Activated naive CD8-positive, alpha-beta T cell treated with anti-CD3 and anti-CD28 coated beads for 36 hours (primary cell): ENCODE results near the gene MYBPHL. TPM values are rescaled to one million over a fixed set of nuclear protein-coding genes. Genes with fewer than 3 reads are reported as not detected.

Experiments used
- DNase-seq: peaks from one replicate; pipeline ENCODE4 v3.0.0; 2021
- H3K27ac Mint-ChIP-seq: one replicate; pipeline ENCODE4 v1.8.0; 2022; ENCODE audit warnings: mild to moderate bottlenecking, moderate library complexity, mixed read lengths
- H3K27me3 Mint-ChIP-seq: one replicate; pipeline ENCODE4 v1.8.0; 2022; ENCODE audit warnings: mild to moderate bottlenecking, mixed read lengths
- H3K36me3 Mint-ChIP-seq: one replicate; pipeline ENCODE4 v1.8.0; 2021; ENCODE audit warnings: mild to moderate bottlenecking, mixed read lengths
- H3K4me1 Mint-ChIP-seq: one replicate; pipeline ENCODE4 v1.8.0; 2021; ENCODE audit warnings: mixed read lengths
- H3K4me3 Mint-ChIP-seq: one replicate; pipeline ENCODE4 v1.8.0; 2022; ENCODE audit warnings: mild to moderate bottlenecking, moderate library complexity, mixed read lengths
- H3K9me3 Mint-ChIP-seq: one replicate; pipeline ENCODE4 v1.8.0; 2022; ENCODE audit warnings: mixed read lengths
- total RNA-seq, 2 experiments: library from RNA; stranded (reverse); gene quantifications; one replicate each; pipeline ENCODE4 v1.2.3, GENCODE V29; 2021

The MYBPHL gene
- total RNA-seq, 2 experiments from 2014 or later: not detected

DNA sequence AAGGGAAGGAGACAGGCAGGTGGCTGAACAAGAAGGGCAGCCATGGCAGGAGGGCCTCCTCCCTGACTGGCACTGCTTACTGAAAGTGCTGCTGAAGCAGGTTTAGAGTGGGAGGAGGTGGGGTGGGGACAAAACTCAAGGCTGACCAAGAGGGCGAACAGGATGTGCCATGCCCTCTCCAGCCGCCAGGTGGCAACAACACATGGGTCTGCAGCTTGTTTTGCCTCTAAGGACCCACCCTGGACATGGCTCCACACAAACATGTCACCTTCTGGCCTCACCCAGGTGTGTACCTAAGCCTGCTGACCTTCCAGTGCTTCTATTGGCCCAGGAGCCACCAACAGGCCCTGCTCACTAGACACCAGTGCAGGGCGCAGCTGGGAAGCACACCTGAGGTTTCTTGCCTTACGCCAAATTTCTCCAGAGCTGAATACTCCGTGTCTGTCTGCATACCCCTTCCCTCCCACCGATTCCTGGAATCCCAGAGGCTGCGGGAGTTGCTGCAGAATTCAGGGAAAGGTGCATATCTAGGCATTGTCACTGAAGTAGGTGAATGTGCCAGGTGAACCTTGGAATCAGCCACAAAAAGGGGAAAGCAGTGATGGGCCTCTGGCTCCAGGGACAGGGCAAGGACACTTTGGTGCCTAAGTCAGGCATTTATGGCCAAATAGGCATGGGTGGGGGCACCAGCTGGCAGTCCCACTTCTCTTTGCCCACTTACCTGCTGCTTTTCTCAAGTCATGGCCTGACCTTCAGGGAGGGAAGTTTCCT, 29.2 kb downstream of the MYBPHL start:
- no peaks in the 10 kb centered on the region for H3K36me3 Mint-ChIP-seq
- peaks cover 12% of the 10 kb centered on the region for H3K4me1 Mint-ChIP-seq
- DNase-seq: peak; percentile 63
- H3K9me3 Mint-ChIP-seq: no peaks in the 10 kb centered on the region
- no peak overlapping the region for H3K4me3 Mint-ChIP-seq
- no peak overlapping the region for H3K27ac Mint-ChIP-seq
- no peaks in the 10 kb centered on the region for H3K27me3 Mint-ChIP-seq

DNA sequence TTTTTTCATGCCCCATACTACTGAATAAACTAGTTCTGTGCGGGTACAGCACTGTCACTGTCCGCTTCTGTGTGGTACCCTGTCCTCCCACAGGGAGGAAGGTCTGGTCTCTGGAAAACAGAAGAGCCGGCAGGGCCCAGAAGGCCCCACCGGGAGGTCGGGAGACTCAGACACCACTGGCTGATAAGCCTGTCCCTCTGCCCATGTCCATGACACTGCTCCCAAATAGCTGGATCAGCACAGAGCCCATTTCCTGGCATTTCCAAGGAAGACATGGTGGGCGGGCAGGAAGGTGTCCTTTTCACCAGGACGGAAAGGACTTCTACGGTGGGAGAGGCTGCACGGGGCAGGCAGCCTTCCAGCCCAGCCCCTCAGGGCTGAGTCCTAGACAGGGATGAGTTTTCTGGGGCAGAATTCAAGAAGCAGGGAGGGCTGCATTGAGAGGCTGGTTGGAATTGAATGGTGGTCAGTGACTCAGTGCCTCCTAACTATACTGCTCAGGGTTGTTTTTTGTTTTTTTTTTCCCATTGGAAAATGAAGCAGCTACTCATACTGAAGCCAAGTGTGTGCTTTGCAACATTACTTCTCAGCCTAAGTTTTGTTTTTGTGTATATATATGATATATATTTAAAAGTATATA, 31.0 kb downstream of the MYBPHL start:
- H3K36me3 Mint-ChIP-seq: no peaks in the 10 kb centered on the region
- peaks cover 7% of the 10 kb centered on the region for H3K4me1 Mint-ChIP-seq
- no peak overlapping the region for H3K27ac Mint-ChIP-seq
- no peak for DNase-seq
- H3K27me3 Mint-ChIP-seq: no peaks in the 10 kb centered on the region
- no peak overlapping the region for H3K4me3 Mint-ChIP-seq
- H3K9me3 Mint-ChIP-seq: no peaks in the 10 kb centered on the region

DNA sequence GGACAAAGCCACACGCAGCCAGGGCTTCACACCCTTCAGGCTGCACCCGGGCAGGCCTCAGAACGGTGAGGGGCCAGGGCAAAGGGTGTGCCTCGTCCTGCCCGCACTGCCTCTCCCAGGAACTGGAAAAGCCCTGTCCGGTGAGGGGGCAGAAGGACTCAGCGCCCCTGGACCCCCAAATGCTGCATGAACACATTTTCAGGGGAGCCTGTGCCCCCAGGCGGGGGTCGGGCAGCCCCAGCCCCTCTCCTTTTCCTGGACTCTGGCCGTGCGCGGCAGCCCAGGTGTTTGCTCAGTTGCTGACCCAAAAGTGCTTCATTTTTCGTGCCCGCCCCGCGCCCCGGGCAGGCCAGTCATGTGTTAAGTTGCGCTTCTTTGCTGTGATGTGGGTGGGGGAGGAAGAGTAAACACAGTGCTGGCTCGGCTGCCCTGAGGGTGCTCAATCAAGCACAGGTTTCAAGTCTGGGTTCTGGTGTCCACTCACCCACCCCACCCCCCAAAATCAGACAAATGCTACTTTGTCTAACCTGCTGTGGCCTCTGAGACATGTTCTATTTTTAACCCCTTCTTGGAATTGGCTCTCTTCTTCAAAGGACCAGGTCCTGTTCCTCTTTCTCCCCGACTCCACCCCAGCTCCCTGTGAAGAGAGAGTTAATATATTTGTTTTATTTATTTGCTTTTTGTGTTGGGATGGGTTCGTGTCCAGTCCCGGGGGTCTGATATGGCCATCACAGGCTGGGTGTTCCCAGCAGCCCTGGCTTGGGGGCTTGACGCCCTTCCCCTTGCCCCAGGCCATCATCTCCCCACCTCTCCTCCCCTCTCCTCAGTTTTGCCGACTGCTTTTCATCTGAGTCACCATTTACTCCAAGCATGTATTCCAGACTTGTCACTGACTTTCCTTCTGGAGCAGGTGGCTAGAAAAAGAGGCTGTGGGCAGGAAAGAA, 32.0 kb downstream of the MYBPHL start:
- H3K27ac Mint-ChIP-seq: no peak overlapping the region
- H3K36me3 Mint-ChIP-seq: no peaks in the 10 kb centered on the region
- peaks cover 7% of the 10 kb centered on the region for H3K4me1 Mint-ChIP-seq
- no peaks in the 10 kb centered on the region for H3K9me3 Mint-ChIP-seq
- H3K4me3 Mint-ChIP-seq: no peak overlapping the region
- DNase-seq: no peak
- H3K27me3 Mint-ChIP-seq: no peaks in the 10 kb centered on the region

DNA sequence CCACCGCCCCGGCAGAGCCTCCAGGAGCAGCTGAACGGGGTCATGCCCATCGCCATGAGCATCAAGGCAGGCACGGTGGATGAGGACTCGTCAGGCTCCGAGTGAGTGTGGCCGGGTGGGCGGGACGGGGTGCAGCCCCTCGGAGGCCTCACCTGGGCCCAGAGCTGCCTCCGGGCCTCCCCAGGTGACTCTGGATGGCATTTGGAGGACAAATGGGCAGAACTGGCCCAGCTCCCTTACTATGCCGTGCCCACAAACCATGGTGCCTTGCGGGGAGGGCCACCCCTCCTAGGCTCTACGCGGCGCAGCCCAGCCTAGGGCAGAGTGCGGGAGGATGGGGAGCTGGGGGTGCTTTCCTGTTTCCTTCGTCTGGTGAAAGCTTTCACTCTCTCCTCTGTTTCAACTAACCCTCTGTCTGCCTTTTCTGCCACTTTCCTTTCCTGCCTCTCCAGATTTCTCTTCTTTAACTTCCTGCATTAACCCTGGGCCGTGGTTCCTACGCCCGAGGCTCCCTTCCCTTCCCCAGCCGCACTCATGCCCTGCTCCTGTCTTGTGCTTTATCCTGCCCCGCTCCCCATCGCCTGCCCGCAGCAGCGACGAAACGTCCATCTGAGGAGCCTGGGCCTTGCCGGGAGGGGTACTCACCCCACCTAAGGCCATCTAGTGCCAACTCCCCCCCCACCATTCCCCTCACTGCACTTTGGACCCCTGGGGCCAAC, 33.1 kb downstream of the MYBPHL start:
- no peaks in the 10 kb centered on the region for H3K27me3 Mint-ChIP-seq
- no peaks in the 10 kb centered on the region for H3K36me3 Mint-ChIP-seq
- H3K27ac Mint-ChIP-seq: no peak overlapping the region
- peaks cover 7% of the 10 kb centered on the region for H3K4me1 Mint-ChIP-seq
- H3K4me3 Mint-ChIP-seq: no peak overlapping the region
- no peak for DNase-seq
- H3K9me3 Mint-ChIP-seq: no peaks in the 10 kb centered on the region

DNA sequence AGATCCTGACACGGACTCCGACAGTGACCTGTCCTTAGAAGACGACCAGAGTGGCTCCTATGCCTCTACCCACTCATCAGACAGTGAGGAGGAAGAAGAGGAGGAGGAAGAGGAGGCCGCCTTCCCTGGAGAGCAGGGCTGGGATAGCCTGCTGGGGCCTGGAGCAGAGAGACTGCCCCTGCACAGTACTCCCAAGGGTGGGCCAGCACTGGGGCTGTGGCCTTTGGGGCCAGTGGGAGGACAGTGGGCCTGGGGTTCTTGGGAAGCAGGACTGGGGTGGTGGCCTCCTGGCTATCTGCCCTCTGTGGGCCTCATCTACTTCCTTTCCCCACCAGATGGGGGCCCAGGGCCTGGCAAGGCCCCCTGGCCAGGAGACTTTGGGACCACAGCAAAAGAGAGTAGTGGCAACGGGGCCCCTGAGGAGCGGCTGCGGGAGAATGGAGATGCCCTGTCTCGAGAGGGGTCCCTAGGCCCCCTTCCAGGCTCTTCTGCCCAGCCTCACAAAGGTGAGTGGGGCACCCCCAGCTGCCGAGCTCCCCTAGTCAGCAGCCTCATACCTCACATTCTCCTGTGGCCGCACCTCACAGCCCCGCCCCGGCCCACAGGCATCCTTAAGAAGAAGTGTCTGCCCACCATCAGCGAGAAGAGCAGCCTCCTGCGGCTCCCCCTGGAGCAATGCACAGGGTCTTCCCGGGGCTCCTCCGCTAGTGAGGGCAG, 33.8 kb downstream of the MYBPHL start:
- Mint-ChIP-seq H3K4me1 (peaks cover 7% of the 10 kb centered on the region), H3K27me3 (no peaks in the 10 kb centered on the region), H3K4me3 (no peak overlapping the region), H3K9me3 (no peaks in the 10 kb centered on the region), H3K36me3 (no peaks in the 10 kb centered on the region), H3K27ac (no peak overlapping the region)
- no peak for DNase-seq

DNA sequence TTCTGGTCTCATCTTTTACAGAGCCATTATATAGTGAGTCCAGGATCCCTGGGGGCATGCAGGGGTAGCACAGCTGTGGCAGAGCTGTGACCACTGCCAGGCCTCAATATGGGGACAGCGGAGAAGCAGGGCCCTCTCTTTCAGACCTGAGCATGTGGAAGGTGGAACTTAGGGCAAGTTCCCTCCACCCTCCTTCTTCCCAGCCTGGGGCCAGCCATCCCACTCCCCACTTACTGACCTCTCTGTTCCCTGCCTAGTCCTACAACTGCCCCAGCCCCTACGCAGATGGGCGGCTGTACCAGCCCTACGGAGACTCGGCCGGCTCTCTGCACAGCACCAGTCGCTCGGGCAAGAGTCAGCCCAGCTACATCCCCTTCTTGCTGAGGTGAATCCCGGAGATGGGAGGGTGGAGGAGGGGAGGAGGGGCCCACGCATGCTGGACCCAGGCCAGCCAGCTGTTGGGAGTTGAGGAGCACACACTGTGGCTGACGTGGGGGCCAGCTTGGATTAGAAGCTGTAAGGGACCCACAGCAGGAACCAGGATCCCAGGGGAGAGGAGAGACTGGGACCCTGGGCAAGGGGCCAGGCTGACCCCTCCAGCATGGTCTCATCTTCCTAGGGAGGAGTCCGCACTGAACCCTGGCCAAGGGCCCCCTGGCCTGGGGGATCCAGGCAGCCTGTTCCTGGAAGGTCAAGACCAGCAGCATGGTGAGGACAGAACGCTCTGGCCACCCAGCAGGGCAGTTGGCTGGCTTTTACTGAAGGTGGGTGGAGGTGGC, 34.6 kb downstream of the MYBPHL start:
- Mint-ChIP-seq H3K27me3 (no peaks in the 10 kb centered on the region), H3K27ac (no peak overlapping the region)

DNA sequence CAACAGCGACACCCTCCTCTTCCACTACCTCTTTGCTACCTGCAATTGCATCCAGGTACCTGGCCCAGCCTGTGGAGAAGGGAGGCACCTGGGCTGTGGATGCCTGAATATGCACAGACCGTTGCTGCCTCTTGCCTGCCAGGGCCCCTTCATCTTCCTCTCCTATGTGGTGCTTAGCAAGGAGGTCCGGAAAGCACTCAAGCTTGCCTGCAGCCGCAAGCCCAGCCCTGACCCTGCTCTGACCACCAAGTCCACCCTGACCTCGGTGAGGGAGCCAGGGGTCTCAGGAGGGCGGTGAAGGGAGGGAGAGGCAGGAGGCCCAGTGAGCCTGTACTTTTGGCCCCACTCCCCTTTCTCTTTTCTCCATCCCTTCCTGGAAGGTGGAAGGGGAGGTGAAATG, 35.4 kb downstream of the MYBPHL start:
- no peak overlapping the region for H3K4me3 Mint-ChIP-seq
- H3K36me3 Mint-ChIP-seq: no peaks in the 10 kb centered on the region
- H3K27ac Mint-ChIP-seq: no peak overlapping the region
- H3K27me3 Mint-ChIP-seq: no peaks in the 10 kb centered on the region
- peaks cover 3% of the 10 kb centered on the region for H3K4me1 Mint-ChIP-seq
- DNase-seq: no peak
- H3K9me3 Mint-ChIP-seq: no peaks in the 10 kb centered on the region

More for the DNA sequence above, 34.6 kb downstream of the MYBPHL start:
- DNase-seq: no peak
- Mint-ChIP-seq H3K4me3 (no peak overlapping the region), H3K4me1 (peaks cover 5% of the 10 kb centered on the region), H3K9me3 (no peaks in the 10 kb centered on the region), H3K36me3 (no peaks in the 10 kb centered on the region)

DNA sequence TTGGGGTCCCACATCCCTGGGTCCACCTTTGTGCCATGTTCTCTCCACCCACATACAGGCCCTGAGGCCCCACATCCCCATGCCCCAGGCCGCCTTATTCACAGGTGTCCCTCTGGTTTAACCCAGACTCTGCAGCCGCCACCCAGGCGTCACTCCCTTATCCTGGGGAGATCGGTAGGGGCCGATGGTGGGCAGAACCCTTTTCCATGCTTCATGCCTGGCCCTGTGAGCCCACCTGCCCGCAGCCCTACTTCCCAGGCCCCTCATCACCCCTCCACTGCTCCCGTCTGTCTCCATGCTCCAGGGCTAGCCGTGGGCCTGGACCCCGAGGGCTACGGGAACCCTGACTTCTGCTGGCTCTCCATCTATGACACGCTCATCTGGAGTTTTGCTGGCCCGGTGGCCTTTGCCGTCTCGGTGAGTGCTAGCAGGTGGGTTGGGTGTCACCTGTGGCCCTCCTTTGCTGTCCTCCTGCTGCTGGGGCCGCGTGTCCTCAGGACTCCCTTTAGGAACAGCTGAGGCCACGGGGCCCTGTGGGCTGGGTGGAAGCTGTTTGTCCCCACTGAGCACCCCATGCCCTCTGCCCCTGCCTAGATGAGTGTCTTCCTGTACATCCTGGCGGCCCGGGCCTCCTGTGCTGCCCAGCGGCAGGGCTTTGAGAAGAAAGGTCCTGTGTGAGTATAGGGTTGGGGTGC, 36.0 kb downstream of the MYBPHL start:
- DNase-seq: no peak
- Mint-ChIP-seq H3K27me3 (no peaks in the 10 kb centered on the region), H3K36me3 (no peaks in the 10 kb centered on the region), H3K27ac (no peak overlapping the region), H3K4me3 (no peak overlapping the region), H3K9me3 (no peaks in the 10 kb centered on the region), H3K4me1 (peaks cover 3% of the 10 kb centered on the region)

DNA sequence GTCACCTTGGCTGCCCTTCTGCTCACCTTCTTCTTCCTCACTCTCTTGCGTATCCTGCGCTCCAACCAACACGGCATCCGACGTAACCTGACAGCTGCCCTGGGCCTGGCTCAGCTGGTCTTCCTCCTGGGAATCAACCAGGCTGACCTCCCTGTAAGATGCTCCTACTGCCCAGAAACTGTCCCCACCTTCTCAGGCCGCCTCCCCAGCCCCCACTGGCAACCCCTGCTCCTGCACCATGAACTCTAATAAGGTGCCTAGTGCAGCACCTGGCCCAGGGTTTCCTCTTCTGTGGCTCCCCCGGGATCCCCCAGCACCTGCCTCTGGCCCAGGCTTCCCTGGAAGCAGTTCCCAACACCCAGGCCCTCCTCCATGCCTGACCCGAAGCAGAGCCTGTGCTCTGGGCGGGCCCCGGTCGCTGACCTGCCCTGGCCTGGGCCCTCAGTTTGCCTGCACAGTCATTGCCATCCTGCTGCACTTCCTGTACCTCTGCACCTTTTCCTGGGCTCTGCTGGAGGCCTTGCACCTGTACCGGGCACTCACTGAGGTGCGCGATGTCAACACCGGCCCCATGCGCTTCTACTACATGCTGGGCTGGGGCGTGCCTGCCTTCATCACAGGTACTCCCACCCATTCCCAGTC, 36.7 kb downstream of the MYBPHL start:
- no peak overlapping the region for H3K27ac Mint-ChIP-seq
- H3K4me1 Mint-ChIP-seq: peaks cover 3% of the 10 kb centered on the region
- no peaks in the 10 kb centered on the region for H3K36me3 Mint-ChIP-seq
- H3K9me3 Mint-ChIP-seq: no peaks in the 10 kb centered on the region
- H3K4me3 Mint-ChIP-seq: no peak overlapping the region
- DNase-seq: no peak
- H3K27me3 Mint-ChIP-seq: no peaks in the 10 kb centered on the region

DNA sequence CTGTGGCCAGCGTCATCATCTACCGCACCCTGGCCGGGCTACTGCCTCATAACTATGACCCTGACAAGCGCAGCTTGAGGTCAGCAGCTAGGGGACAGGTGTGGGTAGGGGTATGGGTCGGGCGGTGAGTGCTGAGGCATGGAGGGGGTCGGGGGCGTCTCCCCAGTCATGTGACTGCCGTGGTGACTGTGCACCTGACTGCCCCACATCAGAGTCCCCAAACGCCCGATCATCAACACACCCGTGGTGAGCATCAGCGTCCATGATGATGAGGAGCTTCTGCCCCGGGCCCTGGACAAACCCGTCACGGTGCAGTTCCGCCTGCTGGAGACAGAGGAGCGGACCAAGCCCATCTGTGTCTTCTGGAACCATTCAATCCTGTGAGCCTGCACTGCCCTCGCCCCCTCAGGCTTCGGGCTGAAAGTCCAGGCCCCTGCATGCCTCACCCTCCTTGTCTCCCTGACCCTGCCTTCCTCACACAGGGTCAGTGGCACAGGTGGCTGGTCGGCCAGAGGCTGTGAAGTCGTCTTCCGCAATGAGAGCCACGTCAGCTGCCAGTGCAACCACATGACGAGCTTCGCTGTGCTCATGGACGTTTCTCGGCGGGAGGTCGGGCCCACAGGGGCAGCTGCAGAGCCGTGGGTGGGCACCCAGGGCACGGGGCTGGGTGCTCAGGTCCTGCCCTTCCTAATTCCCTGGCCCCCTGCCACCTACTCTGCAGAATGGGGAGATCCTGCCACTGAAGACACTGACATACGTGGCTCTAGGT, 37.4 kb downstream of the MYBPHL start:
- H3K36me3 Mint-ChIP-seq: no peaks in the 10 kb centered on the region
- H3K27me3 Mint-ChIP-seq: no peaks in the 10 kb centered on the region
- DNase-seq: no peak
- no peaks in the 10 kb centered on the region for H3K9me3 Mint-ChIP-seq
- H3K4me3 Mint-ChIP-seq: no peak overlapping the region
- peaks cover 3% of the 10 kb centered on the region for H3K4me1 Mint-ChIP-seq
- H3K27ac Mint-ChIP-seq: no peak overlapping the region

DNA sequence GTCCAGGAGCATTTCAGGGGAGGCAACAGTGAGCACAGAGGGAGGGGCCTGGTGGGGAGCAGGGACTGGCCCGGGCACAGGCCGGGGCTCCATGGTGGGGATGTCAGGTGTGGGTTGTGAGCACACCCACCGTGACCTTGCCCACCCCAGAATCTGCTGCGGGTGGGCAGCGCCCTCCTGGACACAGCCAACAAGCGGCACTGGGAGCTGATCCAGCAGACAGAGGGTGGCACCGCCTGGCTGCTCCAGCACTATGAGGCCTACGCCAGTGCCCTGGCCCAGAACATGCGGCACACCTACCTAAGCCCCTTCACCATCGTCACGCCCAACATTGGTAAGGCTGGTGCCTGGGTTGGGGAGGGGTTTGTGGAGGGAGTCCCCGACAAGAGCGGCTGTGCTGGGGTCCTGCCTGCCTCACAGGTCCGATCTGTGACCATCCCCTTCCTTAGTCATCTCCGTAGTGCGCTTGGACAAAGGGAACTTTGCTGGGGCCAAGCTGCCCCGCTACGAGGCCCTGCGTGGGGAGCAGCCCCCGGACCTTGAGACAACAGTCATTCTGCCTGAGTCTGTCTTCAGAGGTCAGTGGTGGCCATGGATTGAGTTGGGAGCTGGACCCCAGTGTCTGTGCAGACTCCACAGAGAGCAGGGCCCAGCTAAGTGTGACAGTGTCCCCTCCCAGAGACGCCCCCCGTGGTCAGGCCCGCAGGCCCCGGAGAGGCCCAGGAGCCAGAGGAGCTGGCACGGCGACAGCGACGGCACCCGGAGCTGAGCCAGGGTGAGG, 38.2 kb downstream of the MYBPHL start:
- Mint-ChIP-seq H3K36me3 (no peaks in the 10 kb centered on the region), H3K4me3 (no peak overlapping the region), H3K27ac (no peak overlapping the region), H3K27me3 (no peaks in the 10 kb centered on the region), H3K4me1 (peaks cover under 1% of the 10 kb centered on the region), H3K9me3 (no peaks in the 10 kb centered on the region)
- no peak for DNase-seq
